ENCODE results near the gene ALKAL2. TPM values are rescaled to one million over a fixed set of nuclear protein-coding genes. Genes with fewer than 3 reads are reported as not detected.

ALKAL2 gene, protein sequence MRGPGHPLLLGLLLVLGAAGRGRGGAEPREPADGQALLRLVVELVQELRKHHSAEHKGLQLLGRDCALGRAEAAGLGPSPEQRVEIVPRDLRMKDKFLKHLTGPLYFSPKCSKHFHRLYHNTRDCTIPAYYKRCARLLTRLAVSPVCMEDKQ
- 2.0 and 2.2 TPM in 2 replicates for total RNA-seq

GRCh38 chr2:287911-288757 is at the start of gene ALKAL2:
TSS of gene ALKAL2 (minus strand) at chr2:288091. CDS start at chr2:287835, 256 bp downstream.

GRCh38 chr2:264493-265468 is 23.1 kb downstream of the ALKAL2 start, which contains the start of gene ACP1:
TSS of gene ACP1 (plus strand) at chr2:264947. CDS start at chr2:264965, 18 bp downstream.

GRCh38 chr2:263774-264492 is 24.0 kb downstream of the ALKAL2 start, which contains the start of gene SH3YL1:
TSS of gene SH3YL1 (minus strand) at chr2:264032. CDS start at chr2:263984, 48 bp downstream.

Other genes starting within 250 kb of the ALKAL2 start
- 2.4 and 3.5 TPM in 2 replicates for gene FAM110C, start 241.6 kb downstream of the ALKAL2 start, total RNA-seq
- 44.9 and 77.7 TPM in 2 replicates for gene SH3YL1, start 24.1 kb downstream of the ALKAL2 start, total RNA-seq
- 107 and 141 TPM in 2 replicates for gene ACP1, start 23.1 kb downstream of the ALKAL2 start, total RNA-seq